ENCODE measurements around the gene PRSS33.

PRSS33 gene

DNA sequence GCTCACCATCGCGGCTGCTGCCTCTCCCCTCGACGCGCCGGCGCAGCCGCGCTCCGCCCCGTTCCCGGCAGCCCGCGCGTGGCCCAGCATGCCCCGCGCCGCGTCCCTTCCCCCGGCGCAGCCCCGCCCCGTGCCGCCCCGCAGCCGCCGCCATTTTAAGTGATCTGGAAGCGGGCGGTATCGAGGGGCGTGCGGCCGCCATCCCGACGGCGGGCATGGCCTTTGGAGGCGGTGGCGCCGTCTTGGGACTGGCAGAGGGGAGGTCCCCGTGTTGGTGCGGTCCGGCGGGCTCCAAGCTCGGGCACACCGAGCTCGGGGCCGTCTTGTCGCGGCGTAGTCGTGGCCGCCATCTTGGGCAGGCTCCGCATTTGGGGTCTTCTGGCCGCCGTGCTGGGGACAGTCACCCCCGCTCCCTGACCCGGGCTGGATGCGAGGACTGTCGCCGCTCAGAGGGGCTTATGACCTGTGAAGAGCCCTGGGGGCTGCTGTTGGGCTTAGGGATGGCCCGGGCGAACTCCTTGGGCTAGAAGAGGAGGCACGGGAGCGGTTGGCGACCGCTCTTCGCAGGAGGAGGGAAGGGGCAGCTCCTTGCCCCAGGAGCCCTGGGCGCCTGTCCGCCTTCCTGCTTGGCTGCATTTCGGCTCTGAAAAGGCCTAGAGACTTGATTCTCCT, 10.0 kb downstream of the PRSS33 start, which contains the start of gene ELOB:
Gene ELOB, minus strand, starts transcription at position 50 of the 672 bp plus-strand sequence. Its CDS starts 41 bp downstream, at position 9.
- DNase-seq (ENCODE audit: low read depth), result peak; percentile 77

DNA sequence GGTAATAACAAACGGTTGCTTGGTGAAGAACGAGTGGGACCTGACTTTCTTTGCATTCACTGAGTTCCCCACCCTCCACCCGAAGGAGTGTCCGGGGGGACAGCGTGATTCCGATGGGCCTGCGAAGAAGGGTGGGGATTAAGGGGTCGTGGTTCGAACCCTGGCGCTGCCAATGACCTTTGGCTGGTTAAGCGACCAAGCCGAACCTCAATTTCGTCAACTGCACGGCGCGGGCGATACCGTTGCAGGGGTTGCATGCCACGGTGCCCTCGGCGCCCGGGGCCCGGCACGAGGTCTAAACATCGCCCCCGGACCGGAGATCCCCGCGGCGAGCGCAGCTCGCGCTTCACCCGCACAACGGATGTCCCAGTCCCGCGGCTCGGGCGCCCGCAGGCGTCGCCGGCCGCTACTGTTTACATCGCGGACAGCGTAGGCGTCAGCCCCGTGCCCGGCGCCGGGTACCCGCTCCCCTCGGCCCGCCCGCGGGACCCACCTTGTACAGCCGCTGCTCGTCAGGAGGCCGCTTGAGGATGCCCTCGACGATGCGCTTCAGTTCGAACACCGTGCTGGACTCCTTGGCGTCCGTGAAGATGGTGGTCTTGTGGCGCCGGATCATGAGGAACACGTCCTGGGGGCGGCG, 10.7 kb downstream of the PRSS33 start:
- no peak for DNase-seq (ENCODE audit: low read depth)

DNA sequence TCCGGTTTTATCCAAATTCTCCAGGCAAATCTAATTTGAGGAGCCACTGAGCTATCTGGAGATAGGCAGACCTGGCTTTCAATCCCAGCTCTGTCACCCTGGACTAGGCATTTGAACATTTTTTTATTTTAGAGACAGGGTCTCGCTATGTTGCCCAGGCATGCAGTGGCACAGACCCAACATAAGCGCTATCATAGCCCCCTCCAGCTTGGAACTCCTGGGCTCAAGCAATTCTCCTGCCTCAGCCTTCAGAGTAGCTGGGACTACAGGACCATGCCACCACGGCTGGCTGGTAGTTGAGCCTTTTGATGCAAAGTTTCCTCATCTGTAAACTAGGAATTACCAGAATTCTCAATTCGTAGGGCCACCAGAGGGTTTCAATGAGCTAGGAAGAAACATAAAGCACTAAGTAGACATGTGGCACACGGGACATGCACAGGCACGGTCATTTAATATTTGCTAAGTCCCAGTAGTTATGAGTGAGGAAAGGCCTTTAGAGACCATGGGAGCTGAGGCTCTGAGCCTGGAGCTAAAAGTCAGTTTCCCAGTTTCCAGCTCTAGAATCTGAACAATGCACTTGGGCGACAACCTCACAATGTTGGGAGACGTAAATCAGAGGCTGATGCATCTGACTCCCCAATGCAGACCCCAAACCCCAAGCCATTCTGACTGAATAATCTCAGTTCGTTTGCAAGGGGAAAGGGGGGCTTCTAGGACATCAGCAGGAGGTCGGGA, 11.4 kb downstream of the PRSS33 start:
- DNase-seq (ENCODE audit: low read depth), result no peak

DNA sequence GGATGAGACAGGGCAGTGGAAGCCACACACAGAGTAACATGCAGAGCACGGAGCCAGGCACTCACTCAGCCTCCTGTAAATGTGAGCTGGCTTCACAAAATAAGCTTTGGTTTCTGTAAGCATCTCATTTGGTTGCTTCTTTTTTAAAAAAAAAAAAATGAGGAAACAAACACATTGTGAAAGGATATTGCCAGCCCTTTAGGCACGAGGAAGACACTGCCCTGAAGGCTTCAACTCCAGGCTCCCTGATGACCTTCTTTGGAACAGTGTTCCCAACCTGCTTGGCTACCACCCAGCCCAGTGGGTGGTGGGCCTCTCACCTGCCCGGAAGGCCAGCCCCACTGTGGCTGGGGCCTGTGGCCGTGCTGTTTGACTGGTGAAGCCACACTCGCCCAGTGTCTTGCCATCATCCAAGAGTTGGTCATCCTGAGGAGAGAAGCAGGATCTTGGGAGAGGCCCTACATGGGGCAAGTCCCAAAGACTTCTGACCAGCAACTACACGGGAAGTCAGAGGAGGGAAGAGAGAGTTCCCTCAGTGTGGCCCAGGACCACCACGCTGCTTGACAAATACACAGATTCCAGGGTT, 12.1 kb downstream of the PRSS33 start:
- DNase-seq (ENCODE audit: low read depth), result no peak

DNA sequence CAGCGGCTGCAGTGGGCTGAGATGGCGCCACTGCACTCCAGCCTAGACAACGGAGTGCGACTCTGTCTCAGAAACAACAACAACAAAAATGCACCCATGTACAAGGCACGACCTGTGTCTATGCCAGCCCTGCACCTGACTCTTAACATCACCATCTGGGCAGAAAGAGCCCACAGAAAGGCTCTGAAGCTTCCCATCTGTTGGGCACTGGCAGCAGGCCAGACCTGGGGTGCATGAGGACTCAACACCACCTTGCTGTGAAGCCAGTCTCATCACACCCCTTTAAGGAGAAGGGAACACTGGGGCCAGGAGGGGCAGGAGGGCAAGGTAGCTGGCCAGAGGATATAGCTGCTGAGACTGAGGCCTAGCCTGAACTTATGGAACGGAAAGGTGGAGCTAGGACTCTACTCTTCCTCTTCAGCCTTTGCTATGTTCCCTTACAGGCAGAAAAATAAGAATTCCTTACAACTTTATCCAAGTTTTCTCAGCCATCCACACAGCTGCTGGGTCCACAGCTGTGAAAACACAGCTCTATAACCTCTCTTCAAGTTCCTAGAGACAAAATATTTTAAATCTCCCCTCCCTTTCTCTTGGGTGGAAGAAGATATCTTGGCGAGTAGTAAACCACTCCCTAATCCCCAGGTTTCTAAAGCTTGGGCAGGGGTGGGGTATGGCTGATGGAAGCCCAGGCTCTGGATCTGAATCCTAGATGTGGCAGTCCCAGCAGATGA, 13.0 kb downstream of the PRSS33 start:
- DNase-seq (ENCODE audit: low read depth), result no peak

DNA sequence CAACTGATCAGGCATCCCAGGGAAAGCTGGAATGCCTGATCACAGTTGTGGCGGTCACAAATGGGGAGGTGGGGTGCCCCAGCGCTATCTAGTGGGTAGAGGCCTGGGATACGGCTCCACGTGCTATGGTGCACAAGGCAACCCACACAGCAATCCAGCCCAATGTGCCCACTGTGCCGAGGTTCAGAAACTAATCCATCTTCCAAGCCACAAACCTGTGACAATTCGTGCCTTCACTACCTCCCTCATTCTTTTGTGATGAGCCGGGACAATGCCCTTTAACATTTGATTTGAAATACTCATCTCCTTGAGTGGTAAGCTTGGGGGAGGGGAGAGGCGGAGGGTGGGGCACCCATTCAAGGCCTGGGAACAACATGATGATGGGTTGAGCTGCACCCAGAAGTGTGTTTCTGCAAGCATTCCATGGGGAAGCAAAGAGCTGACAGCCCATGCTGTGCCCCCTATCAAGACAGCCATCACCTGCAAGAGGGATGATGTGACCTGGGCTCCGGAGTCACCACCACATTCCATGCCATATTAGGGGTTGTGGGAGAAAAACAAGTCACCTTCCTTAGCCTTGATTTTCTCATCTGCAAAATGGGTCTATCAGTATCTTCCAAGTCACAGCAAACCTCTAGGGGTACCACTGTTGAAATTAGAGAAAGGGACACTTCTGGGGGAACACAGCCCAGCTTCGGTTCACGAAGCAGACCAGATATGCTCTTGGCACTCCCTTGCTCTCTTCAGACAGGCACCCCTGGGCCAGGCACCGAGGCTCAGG, 14.0 kb downstream of the PRSS33 start:
- DNase-seq (ENCODE audit: low read depth), result no peak

DNA sequence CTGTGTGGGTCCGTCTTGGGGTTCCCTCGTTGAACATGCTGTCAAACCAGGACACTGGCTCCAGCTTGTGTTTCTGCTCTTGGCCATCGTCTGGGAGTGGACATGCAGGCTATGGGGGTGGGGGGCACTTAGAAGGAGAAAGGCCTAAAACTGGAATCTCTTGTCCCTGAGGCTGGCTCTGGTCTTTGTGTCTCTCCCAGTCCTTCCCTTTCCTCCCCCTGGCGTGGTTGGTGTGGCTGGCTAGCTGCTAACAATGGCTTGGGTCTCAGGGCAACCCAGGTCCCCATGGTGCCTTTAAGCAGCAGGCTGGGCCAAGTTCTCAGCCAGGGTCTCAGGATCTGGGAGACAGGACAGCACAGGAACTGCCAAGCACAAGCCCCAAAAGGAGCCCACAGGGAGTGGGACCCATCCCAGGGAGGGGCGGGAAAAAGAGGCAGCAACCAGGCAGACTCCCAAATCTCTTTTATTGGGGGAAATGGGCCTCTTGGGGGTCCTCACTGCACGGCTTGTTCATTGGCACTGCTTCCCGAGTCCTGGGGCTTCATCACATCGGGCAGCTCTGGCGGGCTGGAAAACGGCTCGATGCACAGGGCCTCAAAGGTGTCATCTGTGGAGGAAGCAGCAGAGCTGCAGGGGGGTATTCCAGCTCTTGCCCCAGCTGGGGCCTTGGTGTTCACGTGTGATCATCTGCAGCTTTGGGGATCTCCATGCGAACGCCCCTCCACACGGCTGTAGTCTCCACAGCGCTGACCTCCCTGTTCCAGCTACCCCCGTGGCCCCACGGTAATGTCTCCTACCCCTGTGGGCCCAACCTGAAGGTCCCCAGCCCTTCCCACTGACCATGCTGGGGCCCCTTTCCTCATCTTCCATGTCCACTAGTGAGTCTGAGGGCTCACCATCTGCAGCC, 15.6 kb downstream of the PRSS33 start:
- no peak for DNase-seq (ENCODE audit: low read depth)

DNA sequence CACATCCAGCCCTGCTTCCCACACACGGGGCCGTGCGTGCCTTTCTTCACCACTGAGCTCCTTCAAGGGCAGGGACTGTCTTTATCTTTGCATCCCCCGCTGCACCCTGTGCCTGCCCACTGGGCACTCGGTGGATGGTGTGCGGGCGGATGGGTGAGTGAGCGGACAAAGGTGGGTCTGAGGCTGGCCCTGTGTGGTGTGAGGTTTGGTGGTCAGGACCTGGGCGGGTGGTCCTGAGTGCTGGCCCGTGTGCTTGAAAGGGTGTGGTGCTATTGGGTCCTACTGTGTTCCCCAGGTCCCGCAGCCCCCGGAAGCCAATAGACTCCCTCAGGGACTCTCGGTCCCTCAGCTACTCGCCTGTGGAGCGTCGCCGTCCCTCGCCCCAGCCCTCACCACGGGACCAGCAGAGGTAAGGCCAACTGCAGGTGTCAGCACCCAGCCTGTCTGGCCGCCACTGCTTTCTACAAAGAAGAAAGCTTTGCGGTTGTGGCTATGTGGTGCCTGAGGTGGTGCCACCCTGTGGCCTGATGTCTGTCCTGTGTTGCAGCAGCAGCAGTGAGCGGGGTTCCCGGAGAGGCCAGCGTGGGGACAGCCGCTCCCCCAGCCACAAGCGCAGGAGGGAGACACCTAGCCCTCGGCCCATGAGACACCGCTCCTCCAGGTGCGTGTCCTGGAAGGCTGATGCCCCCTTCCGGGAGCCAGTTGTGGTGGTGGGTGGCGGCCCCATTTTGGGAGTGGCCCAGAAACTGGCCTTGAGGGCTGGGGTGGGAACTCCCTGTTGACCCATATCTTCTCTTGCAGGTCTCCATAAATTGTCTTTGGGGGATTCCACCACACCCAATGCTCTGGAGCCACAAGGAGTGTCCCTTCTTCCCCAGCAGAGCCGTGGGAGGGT, 17.1 kb downstream of the PRSS33 start:
- DNase-seq (ENCODE audit: low read depth), result no peak

DNA sequence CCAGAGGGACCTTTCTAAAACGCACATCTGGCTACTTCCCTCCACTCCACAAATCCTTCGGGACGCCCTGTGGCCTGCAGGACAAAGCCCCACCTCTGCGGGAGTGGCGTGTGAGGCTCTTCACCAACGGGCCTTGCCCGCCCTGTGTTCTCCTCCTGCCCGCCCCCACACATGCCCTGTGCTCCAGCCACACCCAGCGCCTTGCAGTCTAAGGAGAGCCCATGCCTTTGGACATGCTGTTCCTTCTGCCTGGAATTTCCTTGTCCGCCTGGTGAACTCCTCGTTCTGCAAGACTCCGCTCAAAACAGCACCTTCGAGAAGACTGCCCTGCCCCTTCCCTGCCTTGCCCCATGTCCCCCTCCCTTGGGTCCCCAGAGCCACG, 17.7 kb downstream of the PRSS33 start:
- no peak for DNase-seq (ENCODE audit: low read depth)

DNA sequence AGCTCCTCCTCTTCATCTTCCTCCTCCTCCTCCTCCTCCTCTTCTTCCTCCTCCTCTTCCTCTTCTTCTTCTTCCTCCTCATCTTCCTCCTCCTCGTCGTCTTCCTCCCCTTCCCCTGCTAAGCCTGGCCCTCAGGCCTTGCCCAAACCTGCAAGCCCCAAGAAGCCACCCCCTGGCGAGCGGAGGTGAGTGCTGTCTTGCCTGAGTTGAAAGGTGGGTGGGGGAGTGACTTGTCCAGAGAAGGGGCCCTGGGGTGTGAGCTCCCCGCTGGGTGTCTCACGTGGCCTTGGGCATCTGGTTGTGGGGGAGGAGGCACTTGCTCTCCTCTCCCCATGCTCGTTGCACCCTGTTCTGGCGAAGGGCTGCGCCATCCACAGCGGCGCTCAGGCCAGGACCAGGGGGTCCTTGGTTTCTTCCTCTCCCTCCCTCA, 18.2 kb downstream of the PRSS33 start:
- no peak for DNase-seq (ENCODE audit: low read depth)

DNA sequence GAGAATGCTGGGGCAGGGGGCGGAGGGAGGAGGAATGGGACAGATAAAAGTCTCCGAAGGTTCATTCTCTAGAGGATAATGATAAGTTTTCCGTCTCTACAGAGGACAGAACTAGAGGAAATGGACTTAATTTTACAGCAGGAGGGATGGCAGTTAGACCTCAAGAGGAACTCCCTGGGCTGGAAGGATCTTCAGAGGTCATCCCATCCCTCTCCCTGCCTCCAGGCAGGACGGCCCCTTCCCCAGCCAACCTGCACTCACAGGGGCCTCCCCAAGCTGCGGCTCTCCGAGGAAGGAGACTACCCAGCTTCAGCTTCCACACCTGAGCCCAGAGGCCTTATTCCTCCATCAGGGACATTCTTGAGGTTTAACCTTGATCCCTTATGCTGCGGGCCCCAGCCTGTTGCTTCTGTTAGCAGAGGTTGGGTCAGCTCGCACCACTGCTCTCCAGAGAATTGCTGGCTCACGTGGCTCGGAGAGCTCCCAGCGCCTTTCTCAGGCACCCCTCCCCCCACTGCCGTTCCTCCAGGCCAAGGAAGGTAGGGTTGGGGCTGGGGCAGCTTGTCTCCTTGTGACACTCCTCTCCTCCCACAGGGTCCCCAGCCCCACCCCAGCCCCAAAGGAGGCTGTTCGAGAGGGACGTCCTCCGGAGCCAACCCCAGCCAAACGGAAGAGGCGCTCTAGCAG, 18.8 kb downstream of the PRSS33 start:
- DNase-seq (ENCODE audit: low read depth), result no peak

DNA sequence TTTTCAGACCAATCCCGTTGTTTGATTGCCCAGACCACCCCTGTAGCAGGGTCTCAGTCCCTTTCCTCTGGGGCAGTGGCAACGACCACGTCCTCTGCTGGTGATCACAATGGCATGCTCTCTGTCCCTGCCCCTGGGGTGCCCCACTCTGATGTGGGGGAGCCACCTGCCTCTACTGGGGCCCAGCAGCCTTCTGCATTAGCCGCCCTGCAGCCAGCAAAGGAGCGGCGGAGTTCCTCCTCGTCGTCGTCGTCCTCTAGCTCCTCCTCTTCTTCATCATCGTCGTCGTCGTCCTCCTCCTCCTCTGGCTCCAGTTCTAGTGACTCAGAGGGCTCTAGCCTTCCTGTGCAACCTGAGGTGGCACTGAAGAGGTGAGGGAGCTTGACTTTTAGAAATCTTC, 19.5 kb downstream of the PRSS33 start:
- no peak for DNase-seq (ENCODE audit: low read depth)

DNA sequence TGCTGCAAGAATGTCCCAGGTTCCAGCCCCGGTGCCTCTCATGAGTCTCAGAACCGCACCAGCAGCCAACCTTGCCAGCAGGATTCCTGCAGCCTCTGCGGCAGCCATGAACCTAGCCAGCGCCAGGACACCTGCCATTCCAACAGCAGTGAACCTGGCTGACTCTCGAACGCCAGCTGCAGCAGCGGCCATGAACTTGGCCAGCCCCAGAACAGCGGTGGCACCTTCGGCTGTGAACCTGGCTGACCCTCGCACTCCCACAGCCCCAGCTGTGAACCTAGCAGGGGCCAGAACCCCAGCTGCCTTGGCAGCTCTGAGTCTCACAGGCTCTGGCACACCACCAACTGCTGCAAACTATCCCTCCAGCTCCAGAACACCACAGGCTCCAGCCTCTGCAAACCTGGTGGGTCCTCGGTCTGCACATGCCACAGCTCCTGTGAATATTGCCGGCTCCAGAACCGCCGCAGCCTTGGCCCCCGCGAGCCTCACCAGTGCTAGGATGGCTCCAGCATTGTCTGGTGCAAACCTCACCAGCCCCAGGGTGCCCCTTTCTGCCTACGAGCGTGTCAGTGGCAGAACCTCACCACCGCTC, 20.1 kb downstream of the PRSS33 start:
- DNase-seq (ENCODE audit: low read depth), result no peak

DNA sequence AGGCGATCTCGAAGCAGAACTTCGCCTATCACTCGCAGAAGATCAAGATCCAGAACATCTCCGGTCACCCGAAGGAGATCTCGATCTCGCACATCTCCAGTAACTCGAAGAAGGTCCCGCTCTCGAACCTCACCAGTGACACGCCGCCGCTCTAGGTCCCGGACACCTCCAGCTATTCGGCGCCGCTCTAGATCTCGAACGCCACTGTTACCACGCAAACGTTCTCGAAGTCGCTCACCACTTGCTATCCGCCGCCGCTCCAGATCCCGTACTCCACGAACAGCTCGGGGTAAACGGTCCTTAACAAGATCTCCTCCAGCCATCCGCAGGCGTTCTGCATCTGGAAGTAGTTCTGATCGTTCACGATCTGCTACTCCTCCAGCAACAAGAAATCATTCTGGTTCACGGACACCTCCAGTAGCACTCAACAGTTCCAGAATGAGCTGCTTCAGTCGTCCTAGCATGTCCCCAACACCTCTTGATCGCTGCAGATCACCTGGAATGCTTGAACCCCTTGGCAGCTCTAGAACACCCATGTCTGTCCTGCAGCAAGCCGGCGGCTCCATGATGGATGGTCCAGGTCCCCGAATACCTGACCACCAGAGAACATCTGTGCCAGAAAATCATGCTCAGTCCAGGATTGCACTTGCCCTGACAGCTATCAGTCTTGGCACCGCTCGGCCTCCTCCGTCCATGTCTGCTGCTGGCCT, 20.8 kb downstream of the PRSS33 start:
- no peak for DNase-seq (ENCODE audit: low read depth)

DNA sequence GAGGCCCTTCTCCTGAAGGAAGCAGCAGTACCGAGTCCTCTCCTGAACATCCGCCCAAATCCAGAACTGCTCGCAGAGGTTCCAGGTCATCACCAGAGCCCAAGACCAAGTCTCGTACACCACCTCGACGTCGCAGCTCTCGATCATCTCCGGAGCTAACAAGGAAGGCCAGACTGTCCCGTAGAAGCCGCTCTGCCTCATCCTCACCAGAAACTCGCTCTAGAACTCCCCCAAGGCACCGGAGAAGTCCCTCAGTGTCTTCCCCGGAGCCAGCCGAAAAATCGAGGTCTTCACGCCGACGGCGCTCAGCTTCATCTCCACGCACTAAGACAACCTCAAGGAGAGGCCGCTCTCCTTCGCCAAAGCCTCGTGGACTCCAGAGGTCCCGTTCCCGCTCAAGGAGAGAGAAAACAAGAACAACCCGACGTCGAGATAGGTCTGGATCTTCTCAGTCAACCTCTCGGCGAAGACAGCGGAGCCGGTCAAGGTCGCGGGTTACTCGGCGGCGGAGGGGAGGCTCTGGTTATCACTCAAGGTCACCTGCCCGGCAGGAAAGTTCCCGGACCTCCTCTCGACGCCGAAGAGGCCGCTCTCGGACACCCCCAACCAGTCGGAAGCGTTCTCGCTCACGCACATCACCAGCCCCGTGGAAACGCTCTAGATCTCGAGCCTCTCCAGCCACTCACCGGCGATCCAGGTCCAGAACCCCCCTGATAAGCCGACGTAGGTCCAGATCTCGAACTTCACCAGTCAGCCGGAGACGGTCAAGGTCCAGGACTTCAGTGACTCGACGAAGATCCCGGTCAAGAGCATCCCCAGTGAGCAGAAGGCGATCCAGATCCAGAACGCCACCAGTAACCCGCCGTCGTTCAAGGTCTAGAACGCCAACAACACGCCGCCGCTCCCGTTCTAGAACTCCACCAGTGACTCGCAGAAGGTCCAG, 21.6 kb downstream of the PRSS33 start:
- DNase-seq (ENCODE audit: low read depth), result no peak

DNA sequence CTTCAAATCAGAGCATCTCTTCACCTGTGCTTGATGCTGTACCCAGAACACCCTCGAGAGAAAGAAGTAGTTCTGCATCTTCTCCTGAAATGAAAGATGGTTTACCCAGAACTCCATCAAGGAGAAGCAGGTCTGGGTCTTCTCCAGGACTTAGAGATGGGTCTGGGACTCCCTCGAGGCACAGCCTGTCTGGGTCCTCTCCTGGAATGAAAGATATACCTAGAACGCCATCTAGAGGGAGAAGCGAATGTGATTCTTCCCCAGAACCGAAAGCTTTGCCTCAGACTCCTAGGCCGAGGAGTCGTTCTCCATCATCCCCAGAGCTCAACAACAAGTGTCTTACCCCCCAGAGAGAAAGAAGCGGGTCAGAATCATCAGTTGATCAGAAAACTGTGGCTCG, 22.6 kb downstream of the PRSS33 start:
- DNase-seq (ENCODE audit: low read depth), result no peak
